Left hindlimb (tissue), 1 donor: ENCODE measurements around the gene LONRF2.
"Not testable (repeated sequence)": the region's sequence is repeated elsewhere in the genome, so short reads cannot be mapped to it uniquely, and the experiment has no call there.

Experiments
- DNase-seq: peaks from one replicate; pipeline ENCODE4 v3.0.0-alpha.2; 2018

Gene LONRF2

DNA sequence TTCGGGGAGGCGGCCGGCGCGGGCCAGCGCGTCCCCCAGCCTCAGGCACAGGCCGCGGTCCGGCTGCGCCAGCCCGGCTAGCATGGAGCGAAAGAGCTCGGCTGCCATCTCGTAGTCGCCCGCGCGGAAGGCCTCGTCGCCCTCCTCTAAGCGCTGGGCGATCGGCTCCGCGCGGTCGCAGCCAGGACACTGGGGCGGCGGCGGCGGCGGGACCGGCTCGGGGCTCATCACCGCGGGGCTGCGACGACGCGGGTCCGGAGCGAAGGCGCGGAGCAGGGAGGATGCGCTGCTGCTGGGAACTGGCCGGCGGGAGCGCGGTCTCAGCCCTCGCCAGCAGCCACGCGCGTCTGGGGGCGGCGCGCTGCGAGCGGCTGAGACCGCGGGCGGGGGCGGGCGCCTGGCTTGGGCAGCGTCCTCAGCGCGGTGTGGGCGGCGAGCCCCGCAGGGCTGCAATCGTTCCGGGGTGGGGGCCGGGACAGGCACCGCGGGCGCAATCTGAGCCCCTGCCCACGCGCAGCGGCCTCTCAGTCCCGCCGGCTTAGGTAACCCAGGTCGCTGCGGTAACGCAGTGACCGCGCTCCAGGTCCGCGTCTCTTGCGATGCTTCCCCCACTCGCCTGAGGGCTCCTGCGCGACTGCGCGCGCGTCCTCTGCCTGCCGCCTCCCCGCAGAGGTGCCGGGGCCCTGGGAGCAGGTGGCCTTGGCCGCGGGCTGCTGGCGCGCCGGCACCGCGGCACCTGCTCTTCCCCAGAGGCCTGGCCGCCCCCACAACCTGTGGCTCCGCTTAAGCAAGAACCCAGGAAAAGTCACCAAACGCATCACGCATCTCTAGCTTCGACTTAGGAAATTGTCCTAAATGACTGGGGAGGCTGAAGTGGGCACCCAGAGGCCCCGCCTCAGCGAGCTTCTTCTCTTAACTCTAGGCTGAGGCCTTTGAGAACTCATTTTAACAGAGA lies at the start of gene LONRF2:
Gene LONRF2, minus strand, starts transcription at position 636 of the 955 bp plus-strand sequence. Its CDS starts 408 bp downstream, at position 228.
- peak; percentile 51 for DNase-seq

DNA sequence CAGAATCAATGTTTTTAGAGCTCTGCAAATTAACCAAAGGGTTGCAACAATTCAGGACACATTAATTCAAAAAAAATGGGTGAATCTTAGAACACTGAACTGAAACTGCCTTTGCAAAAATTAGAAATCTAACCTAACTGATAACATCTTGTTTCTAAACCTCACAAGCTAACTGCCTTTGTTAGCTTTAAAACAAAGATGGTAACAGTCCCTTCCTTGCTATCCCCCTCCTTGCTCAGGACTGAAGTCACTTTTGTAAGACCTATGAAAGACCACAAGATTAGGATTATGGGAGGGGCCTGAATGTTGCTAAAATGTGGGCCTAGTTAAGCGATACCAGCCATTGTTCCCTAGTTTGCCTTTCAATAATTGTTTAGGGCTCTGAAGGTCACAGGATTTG lies 44.9 kb upstream of the LONRF2 start:
- no peak for DNase-seq

DNA sequence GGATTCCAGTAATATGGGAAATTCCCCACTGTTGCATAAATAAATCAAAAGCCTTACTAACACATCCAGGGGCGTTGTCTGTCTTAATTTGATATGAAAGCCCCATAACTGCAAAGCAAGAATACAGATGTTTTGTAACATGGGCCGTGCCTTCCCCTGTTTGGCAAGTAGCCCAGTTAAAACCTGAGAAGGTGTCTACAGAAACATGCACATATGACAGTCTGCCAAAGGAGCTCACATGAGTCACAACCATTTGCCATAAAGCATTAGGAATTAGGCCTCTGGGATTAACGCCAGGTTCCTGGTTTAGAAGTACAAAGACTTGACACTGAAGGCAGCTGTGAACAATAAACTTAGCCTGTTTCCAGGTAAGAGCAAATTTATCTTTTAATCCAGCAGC lies 43.1 kb upstream of the LONRF2 start:
- DNase-seq: no peak

DNA sequence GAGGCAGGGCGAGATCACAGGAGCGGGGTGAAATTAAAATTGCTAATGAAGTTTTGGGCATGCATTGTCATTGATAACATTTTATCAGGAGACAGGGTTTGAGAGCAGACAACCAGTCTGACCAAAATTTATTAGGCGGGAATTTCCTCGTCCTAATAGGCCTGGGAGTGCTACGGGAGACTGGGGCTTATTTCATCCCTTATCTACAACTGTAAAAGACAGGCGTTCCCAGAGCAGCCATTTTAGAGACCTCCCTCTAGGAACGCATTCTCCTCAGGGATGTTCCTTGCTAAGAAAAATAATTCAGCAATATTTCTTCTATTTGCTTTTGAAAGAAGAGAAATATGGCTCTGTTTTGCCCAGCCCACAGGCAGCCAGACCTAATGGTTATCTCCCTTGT lies 40.0 kb upstream of the LONRF2 start:
- DNase-seq: not testable (repeated sequence)

DNA sequence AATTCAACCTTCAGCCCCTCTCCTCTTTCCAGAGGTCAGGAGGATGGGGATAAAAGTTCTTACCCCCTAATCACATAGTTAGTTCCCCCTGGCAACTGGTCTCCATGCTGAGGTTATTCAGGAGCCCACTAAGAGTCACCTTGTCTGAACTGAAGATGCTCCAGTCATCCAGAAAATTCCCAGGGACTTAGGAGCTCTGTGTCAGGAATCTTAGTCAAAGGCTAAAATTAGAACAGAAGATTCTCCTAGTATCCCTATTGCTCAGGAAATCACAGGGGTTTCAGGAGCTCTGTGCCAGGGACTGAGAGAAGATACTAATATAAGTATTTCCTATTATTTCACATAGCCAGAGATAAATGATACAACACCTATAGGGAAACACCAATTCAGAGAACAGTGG lies 37.3 kb upstream of the LONRF2 start:
- no peak for DNase-seq

DNA sequence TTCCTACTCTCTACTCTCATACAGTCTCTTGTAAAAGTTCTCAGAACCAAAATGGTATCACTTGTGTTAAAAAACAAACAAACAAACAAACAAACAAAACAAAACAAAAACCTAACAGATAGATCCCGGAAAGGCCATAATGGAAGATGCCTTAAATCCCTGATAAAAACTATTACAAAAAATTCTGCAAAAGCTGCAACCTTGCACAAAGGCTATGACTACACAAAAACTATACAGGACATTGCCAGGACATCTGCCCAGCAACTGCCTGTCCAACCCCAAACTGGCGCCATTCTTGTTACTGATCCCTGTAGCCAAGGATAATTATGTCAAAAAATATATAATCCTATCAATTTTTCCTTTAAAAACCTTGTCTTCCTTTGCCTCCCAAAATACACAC lies 36.3 kb upstream of the LONRF2 start:
- DNase-seq: no peak

DNA sequence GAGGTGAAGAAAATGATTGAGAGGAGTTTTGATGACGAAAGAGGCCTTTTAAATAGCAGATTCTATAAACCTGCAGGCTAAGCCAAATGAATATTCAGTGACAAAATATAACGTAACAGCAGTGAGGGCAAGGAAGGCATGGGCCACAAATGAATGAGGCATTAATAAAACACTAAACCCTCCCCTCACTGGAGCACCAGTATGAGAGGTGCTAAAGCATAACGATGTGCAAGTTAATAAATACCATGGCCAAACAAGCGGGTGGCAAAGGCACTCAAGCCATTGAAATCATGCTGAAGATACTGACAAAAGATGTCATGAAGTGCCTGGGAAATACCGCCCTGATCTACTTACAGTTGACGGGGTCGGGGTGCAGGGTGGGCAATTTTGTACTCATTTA lies 30.2 kb upstream of the LONRF2 start:
- no peak for DNase-seq

DNA sequence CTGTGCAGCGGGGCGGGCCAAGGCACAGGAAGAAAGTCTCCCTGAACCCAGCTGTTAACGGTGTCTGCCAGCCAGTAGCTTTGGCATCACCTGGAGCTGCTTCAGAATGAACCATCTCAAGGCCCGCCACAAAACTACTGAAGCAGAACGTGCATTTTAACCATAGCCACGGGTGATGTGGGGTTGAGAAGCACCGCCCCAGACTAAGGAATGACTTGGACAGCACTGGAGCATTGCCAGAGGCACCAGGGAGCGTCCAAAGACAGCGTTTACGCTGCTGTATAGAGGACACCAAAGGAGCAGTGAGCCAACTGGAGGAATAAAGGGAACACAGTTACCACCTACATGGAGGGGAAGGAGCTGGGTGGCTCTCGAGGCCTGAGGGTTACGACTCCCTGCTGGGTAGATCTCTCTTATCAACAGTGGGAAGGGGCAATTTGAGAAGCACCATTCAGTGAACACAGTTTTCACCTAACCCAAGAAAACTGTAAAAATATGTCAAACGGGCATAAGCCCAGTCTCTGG lies 28.4 kb upstream of the LONRF2 start:
- DNase-seq: no peak

DNA sequence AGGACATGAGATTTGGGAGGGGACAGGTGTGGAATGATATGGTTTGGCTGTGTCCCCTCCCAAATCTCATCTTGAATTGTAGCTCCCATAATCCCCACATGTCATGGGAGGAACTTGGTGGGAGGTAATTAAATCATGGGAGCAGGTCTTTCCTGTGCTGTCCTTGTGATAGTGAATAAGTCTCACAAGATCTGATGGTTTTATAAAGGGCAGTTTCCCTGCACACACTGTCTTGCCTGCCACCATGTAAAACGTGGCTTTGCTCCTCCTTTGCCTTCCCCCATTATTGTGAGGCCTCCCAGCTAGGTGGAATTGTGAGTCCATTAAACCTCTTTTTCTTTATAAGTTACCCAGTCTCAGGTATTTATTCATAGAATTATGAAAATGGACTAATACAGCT lies 22.8 kb upstream of the LONRF2 start:
- DNase-seq: not testable (repeated sequence)

DNA sequence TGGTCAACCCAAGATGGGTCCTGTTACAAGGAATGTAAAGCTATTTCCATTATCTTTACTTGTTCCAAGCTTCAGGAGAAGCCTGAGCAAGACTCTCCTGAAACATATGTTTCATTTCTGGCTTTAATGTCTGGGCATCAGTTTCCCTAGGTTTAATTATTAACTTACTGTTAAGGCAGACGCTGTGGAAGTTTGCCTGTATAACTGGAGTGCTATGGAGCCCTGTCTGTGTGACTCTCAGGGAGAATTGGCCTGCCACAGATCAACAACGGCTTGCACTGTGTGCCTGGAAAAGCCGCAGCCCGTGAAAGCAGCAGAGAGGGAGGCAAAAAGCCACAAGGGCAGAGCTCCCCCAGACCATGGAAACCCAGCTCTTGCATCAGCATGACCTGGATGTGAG lies 22.1 kb upstream of the LONRF2 start:
- no peak for DNase-seq

DNA sequence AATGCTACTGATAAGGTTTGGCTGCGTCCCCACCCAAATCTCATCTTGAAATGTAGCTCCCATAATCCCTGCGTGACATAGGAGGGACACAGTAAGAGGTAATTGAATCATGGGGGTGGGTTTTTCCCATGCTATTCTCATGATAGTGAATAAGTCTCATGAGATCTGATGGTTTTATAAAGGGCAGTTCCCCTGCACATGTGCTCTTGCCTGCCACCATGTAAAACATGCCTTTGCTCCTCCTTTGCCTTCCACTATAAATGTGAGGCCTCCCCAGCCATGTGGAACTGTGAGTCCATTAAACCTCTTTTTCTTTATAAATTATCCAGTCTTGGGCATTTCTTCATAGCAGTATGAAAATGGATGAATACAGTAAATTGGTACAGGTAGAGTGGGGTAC lies 20.2 kb upstream of the LONRF2 start:
- DNase-seq: not testable (repeated sequence)

DNA sequence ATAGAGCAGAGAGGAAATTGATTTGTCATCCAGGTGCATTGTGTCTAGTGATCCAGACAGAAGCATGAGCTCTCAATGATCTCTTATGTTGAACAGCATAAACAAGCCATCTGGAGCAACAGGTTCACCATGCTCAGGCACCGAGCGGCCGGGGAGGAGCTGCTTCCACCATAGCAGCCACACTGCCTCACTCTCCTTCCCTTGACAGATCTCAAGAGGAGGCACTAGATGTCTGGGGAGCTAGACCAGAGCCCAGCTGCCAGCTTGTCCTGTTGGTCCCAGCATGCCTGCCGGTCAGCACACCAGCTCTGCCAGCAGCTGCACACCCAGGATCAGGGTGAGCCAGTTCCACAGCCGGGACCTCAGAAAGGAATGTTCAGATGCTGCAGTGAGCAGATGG lies 17.5 kb upstream of the LONRF2 start:
- DNase-seq: no peak

DNA sequence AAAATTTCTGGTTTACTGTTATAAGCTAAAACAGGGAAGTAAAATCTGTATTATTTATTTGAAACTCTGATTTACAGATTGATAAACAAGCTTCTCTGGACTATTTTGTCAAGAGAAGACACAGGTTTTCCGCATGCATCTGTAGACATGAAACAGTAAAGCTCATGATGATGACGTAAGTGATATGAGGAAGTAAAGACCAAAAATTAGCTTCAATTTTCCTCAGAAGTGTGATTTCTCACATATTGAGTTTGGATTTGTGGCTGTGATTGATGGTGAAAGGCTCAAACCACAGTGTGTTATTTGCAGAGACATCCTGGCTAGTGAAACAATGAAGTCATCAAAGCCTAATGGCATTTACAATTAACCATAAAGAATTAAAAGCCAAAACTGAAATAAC lies 12.6 kb upstream of the LONRF2 start:
- DNase-seq: no peak

DNA sequence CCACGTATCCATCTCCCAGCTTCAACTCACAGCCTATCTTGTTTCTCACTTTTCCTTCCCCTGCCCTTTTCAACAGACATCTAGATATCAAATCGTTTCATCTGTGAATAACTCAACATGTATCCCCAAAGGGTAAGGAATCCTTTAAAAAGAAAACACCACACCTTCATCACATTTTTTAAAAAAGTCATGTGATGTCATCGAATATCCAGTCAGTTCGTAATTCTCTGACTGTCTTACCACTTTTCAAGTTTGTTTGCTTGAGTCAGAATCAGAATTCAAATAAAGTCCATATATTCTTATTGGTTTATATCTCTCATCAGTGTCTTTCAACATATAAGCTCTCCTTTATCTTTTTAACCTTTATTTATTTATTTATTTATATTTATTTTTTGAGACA lies 5.4 kb upstream of the LONRF2 start:
- no peak for DNase-seq

DNA sequence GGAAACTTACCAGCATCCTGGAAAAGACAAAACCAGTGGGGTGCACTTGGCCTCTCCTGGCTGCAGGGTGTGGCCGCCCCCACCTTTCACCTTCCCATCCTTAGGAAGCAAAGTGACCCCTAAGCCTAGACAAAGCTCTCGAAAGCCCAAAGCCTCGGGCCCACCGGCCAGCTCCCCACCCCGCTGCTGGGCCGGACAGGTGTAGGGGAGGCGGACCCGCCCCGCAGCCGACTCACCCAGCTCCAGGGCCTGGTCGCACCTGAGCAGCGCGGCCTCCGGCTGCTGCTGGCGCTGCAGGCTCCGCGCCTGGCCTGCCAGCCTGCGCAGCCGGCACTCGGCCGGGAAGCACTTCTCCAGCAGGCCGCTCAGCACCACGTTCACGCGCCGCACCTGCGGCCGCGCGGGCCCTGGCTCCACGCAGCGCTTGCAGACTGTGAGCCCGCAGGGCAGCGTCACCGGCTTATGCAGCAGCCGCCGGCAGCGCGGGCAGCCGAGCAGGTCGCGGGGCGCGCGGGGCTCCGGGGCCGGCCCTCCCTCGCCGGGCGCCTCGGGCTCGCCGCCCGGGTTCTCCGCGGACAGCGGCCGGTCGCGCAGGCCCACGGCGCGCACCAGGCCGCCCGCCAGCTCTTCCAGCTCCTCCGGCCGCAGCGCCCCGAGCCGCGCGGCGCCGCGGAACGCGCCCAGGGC lies 979 bp downstream of the LONRF2 start:
- peak; percentile 72 for DNase-seq

DNA sequence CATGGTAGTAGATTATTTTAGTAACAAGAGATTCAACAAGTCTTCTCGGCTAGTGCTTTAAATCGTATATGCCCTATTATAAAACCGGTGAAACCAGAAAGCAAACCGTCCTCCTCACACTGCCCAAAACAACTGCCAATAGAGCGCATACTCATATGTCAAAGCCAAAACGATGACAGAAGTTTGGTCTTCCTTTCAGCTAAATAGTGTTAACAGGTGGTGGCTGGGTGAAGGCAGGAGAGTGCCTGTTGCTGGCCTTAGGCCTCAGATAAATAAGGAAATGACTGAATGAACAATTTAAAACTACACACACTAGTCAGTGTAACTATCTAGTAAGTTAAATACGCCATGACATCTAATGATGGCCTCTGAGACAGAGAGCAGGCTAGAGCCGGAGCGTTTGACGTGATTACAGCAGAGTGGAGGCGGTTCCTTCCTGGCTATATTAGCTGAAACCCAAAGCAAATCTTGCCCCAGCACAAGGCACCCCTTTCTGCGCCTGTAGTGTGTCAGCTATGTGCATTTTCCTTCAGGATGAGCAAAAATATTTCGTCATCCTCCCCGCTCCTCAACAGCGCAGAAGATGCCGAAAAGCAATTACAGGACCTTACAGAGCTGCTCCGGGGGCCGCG lies 1.6 kb downstream of the LONRF2 start:
- DNase-seq: no peak

DNA sequence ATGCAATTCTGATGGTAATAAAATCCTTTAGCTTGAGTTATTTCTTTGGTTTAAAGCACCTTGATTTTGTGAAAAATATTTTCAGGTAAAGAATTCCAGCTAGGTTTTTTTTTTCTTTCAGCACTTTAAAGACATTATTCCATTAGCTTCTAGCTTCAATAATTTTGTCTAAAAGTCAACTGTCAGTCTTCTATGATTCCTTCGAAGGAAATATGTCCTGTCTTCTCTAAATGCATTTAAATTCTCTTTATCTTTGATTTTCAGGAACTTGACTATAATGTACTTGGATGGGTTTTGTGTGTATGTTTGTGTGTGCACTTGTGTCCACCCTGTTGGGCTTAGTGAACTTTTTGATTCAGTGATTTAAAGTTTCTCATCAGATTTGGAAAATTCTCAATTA lies 4.7 kb downstream of the LONRF2 start:
- DNase-seq: no peak

DNA sequence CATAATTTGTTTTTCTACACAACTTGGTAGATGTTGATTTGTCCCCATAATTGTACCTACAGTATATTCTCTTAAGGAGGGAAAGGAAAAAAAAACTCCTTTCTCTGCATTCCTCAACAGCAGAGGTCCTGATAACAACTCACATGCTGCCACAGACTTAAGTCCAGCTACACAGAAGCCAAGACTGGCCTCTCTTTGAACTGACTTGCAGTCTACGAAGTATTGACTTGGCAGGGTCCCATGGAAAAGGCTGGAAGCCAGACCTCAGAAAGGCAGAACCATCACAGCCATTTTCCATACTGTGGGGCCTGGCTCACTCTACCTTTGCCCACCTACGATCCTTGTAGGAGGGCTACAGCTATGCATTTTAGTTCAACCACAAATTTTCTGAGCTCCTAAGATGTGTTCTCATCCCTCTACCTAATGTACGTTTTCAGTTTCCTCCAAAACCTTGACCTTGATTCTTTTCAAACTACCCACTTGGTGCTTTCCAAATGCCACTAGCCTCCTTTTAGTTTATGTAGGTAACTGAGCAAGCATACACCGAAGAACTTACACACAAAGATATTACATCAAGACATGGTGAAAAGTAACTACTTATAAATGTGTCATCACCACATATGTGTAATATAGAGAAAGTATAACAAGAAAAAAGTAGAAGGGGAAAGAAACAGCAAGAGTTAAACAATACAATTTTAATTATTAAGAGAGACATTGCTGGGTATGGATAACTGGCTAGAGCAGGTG lies 12.2 kb downstream of the LONRF2 start:
- DNase-seq: no peak

DNA sequence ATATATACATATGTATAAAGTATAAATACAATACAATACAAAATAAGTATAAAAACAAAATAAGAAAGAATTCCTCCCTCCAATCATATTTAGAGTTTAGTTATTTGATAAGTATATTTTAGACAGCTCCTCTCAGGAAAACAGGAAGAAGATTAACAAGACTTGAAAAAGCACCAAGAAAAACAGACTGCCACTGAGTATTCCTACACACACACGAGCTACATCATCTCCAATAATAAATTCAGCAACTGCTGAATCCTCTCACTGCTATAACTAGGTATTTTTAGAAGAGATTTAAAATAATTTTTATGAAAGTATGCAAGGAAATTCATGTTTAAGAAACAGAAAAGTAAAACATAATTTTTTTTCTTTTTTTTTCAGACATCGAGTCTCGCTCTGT lies 13.0 kb downstream of the LONRF2 start:
- no peak for DNase-seq

DNA sequence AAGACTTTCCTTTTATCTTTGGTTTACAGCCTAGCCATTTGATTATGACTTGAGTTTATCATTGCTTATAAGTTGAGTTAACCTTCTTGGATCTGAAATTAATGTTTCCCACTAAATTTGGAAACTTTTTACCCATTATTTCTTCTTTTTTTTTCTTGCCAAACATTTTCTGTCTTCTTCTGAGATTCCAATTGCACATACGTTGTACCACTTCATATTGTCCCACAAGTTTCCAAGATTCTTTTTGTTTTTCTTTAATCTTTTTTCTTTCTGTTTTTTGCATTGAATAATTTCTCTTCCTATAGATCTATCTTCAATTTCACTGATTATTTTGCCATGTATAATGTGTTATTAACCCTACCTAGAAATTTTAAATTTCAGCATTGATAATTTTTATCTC lies 18.6 kb downstream of the LONRF2 start:
- no peak for DNase-seq

DNA sequence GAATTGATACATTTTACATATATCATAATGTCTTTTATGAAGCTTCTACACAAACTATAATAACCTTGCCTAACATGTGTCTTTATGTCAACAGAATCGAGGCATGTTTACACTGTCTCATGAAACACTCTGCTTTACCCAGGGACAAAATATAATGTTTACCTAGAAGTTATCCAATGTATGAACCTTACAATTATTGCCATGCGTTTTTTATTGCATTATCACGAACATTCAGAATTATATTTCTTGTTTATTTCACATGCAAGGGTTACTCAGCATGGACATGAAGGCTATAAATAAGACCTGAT lies 19.8 kb downstream of the LONRF2 start:
- DNase-seq: no peak

DNA sequence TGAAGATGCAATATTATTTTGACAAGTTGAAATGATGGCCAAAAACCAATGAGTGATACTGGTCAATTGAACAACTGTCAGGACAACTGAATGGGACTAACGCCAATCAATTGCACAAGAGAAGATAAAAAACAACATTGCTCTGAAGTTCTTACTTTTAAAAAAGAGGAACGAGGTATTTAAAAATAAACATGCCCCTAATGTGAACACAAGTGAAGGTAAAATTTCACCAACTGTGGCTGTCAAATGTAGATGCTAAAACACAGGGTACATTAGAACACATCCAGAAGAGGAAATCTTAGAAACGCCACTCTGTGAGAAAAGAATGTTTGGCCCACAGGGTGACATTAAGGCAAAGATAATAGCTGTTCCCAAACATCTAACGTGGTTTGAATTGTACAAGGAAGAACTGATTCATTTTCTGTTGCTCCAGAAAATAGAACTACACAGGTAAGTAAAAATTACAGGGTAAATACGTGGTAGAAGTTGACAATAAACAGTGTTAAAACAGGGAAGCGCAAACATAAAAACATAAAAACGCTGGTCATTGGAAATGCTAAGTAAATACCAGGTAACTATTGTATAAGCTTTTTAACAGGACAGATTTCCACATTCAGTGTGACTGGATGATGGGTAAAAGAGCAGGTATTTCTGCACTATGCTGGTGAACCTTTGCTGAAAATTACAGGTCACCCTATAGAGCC lies 20.3 kb downstream of the LONRF2 start:
- DNase-seq: no peak
